ENCODE data around the gene NR6A1. TPM values are rescaled to one million over a fixed set of nuclear protein-coding genes. Genes with fewer than 3 reads are reported as not detected.

Gene NR6A1
- total RNA-seq, 1 experiment from 2014 or later = 6.0 TPM

- H3K27ac ChIP-seq = no peak overlapping the region
- peaks cover 55% of the 10 kb centered on the region for H3K36me3 ChIP-seq
- H3K27me3 ChIP-seq = no peaks in the 10 kb centered on the region
- no peaks in the 10 kb centered on the region for H3K9me3 ChIP-seq (replicated peaks)
- no peak overlapping the region for H3K4me3 ChIP-seq
- no peak for DNase-seq
- H3K4me1 ChIP-seq = no peaks in the 10 kb centered on the region
Measured at GRCh38 chr9:124674651-124675050, 96.5 kb downstream of the NR6A1 start.

GRCh38 chr9:124673063-124673462, 98.0 kb downstream of the NR6A1 start:
- no peak overlapping the region for H3K4me3 ChIP-seq
- H3K9me3 ChIP-seq (replicated peaks) = no peaks in the 10 kb centered on the region
- H3K27me3 ChIP-seq = no peaks in the 10 kb centered on the region
- H3K4me1 ChIP-seq = no peaks in the 10 kb centered on the region
- no peak for DNase-seq
- no peak overlapping the region for H3K27ac ChIP-seq
- peaks cover 61% of the 10 kb centered on the region for H3K36me3 ChIP-seq

- no peak for DNase-seq
- Histone ChIP-seq H3K9me3 (replicated peaks) (no peaks in the 10 kb centered on the region), H3K27me3 (no peaks in the 10 kb centered on the region), H3K4me1 (no peaks in the 10 kb centered on the region), H3K4me3 (no peak overlapping the region), H3K36me3 (peaks cover 62% of the 10 kb centered on the region), H3K27ac (no peak overlapping the region)
Measured at GRCh38 chr9:124671861-124672260, 99.2 kb downstream of the NR6A1 start.

- Histone ChIP-seq H3K4me1 (peaks cover 12% of the 10 kb centered on the region), H3K4me3 (no peak overlapping the region), H3K36me3 (peaks cover 58% of the 10 kb centered on the region), H3K9me3 (replicated peaks) (no peaks in the 10 kb centered on the region), H3K27me3 (no peaks in the 10 kb centered on the region), H3K27ac (no peak overlapping the region)
- DNase-seq = no peak
Measured at GRCh38 chr9:124666642-124667041, 104.5 kb downstream of the NR6A1 start.

- H3K9me3 ChIP-seq (replicated peaks) = no peaks in the 10 kb centered on the region
- H3K27me3 ChIP-seq = no peaks in the 10 kb centered on the region
- H3K36me3 ChIP-seq = peaks cover 58% of the 10 kb centered on the region
- H3K27ac ChIP-seq = peak overlapping the region; percentile 29
- no peak overlapping the region for H3K4me3 ChIP-seq
- peaks cover 18% of the 10 kb centered on the region for H3K4me1 ChIP-seq
- DNase-seq = peak in 1 of 2 experiments; percentile 38
Measured at GRCh38 chr9:124665391-124666058, 105.6 kb downstream of the NR6A1 start.

GRCh38 chr9:124664143-124664542, 107.0 kb downstream of the NR6A1 start:
- H3K27me3 ChIP-seq = no peaks in the 10 kb centered on the region
- peaks cover 18% of the 10 kb centered on the region for H3K4me1 ChIP-seq
- no peak overlapping the region for H3K4me3 ChIP-seq
- no peak overlapping the region for H3K27ac ChIP-seq
- DNase-seq = no peak
- peaks cover 51% of the 10 kb centered on the region for H3K36me3 ChIP-seq
- no peaks in the 10 kb centered on the region for H3K9me3 ChIP-seq (replicated peaks)

- Histone ChIP-seq H3K4me1 (peaks cover 18% of the 10 kb centered on the region), H3K9me3 (replicated peaks) (no peaks in the 10 kb centered on the region), H3K36me3 (peaks cover 42% of the 10 kb centered on the region), H3K27ac (no peak overlapping the region), H3K27me3 (no peaks in the 10 kb centered on the region), H3K4me3 (no peak overlapping the region)
- DNase-seq = peak in 1 of 2 experiments; percentile 24
Measured at GRCh38 chr9:124663046-124663961, 107.8 kb downstream of the NR6A1 start.

- H3K27ac ChIP-seq = no peak overlapping the region
- H3K27me3 ChIP-seq = no peaks in the 10 kb centered on the region
- no peaks in the 10 kb centered on the region for H3K9me3 ChIP-seq (replicated peaks)
- peaks cover 35% of the 10 kb centered on the region for H3K36me3 ChIP-seq
- no peak for DNase-seq
- H3K4me1 ChIP-seq = peaks cover 22% of the 10 kb centered on the region
- H3K4me3 ChIP-seq = no peak overlapping the region
Measured at GRCh38 chr9:124662561-124662960, 108.5 kb downstream of the NR6A1 start.

- peak; percentile 52 to 76 for DNase-seq
- Histone ChIP-seq H3K4me1 (peaks cover 24% of the 10 kb centered on the region), H3K36me3 (peaks cover 26% of the 10 kb centered on the region), H3K27me3 (no peaks in the 10 kb centered on the region), H3K27ac (peak overlapping the region; percentile 98), H3K4me3 (peak overlapping the region; percentile 77), H3K9me3 (replicated peaks) (no peaks in the 10 kb centered on the region)
Measured at GRCh38 chr9:124661271-124661670, 109.8 kb downstream of the NR6A1 start.

- Histone ChIP-seq H3K27ac (peak overlapping the region; percentile 98), H3K4me3 (peak overlapping the region; percentile 77), H3K4me1 (peaks cover 20% of the 10 kb centered on the region), H3K9me3 (replicated peaks) (no peaks in the 10 kb centered on the region), H3K36me3 (peaks cover 21% of the 10 kb centered on the region), H3K27me3 (no peaks in the 10 kb centered on the region)
- DNase-seq = peak; percentile 81 to 92
Measured at GRCh38 chr9:124660341-124660801, 110.7 kb downstream of the NR6A1 start.

GRCh38 chr9:124659099-124659659, 111.9 kb downstream of the NR6A1 start:
- peak; percentile 98 to 99 for DNase-seq
- Histone ChIP-seq H3K27ac (peak overlapping the region; percentile 98), H3K9me3 (replicated peaks) (no peaks in the 10 kb centered on the region)

GRCh38 chr9:124658165-124659017, 112.7 kb downstream of the NR6A1 start:
- peak overlapping the region; percentile 98 for H3K27ac ChIP-seq
- H3K36me3 ChIP-seq = peaks cover 7% of the 10 kb centered on the region
- H3K27me3 ChIP-seq = no peaks in the 10 kb centered on the region
- H3K4me1 ChIP-seq = peaks cover 18% of the 10 kb centered on the region
- peak; percentile 97 to 99 for DNase-seq
- H3K4me3 ChIP-seq = peak overlapping the region; percentile 77
- H3K9me3 ChIP-seq (replicated peaks) = no peaks in the 10 kb centered on the region

More at GRCh38 chr9:124659099-124659659, 111.9 kb downstream of the NR6A1 start:
- H3K36me3 ChIP-seq = peaks cover 13% of the 10 kb centered on the region
- H3K4me3 ChIP-seq = peak overlapping the region; percentile 77
- no peaks in the 10 kb centered on the region for H3K27me3 ChIP-seq
- peaks cover 18% of the 10 kb centered on the region for H3K4me1 ChIP-seq

GRCh38 chr9:124657516-124657915, 113.6 kb downstream of the NR6A1 start:
- peaks cover 4% of the 10 kb centered on the region for H3K36me3 ChIP-seq
- peak in 1 of 2 experiments; percentile 11 for DNase-seq
- peak overlapping the region; percentile 77 for H3K4me3 ChIP-seq
- no peaks in the 10 kb centered on the region for H3K9me3 ChIP-seq (replicated peaks)
- peak overlapping the region; percentile 98; the same call in 1 of the 2 replicates for H3K27ac ChIP-seq
- no peaks in the 10 kb centered on the region for H3K27me3 ChIP-seq
- H3K4me1 ChIP-seq = peaks cover 14% of the 10 kb centered on the region

- Histone ChIP-seq H3K27ac (no peak overlapping the region), H3K4me3 (no peak overlapping the region), H3K27me3 (no peaks in the 10 kb centered on the region), H3K9me3 (replicated peaks) (no peaks in the 10 kb centered on the region), H3K4me1 (peaks cover 6% of the 10 kb centered on the region; the same call in 1 of the 2 replicates), H3K36me3 (no peaks in the 10 kb centered on the region)
- DNase-seq = no peak
Measured at GRCh38 chr9:124654431-124654830, 116.7 kb downstream of the NR6A1 start.

Data from SJCRH30 (cell line).